Measurements from ENCODE around the gene MAN2C1. TPM values are rescaled to one million over a fixed set of nuclear protein-coding genes. Genes with fewer than 3 reads are reported as not detected.

Gene MAN2C1
- total and polyA plus RNA-seq, 2 experiments from 2014 or later: 53.0 to 110 TPM

DNA sequence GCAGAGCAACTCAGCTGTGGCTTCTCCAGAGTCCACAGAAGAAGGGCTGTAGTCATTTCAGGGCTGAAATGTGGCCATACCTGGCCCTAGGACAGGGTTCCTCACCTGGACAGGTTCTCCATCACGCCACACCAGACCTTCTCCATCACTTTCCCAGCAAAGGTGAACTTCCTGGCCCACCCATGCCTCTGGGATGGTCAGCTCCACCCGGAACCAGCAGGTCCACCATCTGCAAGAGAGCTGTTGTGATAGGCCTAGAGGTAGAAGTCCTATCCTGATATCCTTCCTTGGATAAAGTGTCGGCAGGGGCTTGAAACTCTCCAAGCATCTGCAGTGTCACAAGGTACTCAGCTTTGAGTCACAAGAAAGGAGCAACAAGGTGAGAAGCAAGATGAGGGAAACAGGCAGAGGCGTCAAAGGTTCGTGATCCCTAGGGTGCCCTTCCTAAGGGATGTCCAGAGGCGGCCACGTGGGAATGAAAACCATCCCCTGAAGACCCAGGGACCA lies 948 bp downstream of the MAN2C1 start:
- in situ Hi-C loops (cut with MboI): no loop called here

DNA sequence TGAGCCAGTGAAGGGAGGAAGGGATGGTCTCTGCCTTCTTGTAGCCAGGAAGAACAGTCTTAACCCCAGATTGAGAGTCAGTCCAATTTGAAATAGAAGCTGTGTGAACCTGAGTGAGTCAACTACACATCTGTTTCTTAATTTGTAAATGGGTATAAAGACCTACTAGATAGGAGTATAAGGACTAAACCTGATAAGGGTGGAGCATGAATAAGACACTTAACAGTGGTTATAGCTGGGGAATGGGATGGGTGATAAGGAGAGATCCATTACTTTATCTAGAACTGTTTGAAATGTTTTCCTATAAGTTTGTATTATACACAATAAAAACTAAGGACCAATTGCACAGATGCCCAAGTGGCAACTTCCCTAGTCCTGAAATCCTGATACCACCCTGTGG lies 1.4 kb downstream of the MAN2C1 start:
- no peak for DNase-seq
- no peak overlapping the region for H3K4me3 ChIP-seq
- in situ Hi-C loops (cut with MboI): no loop called here

More for the DNA sequence above, 948 bp downstream of the MAN2C1 start:
- Histone ChIP-seq H3K79me2 (ENCODE audit: insufficient read depth) (peaks cover 34% of the 10 kb centered on the region), H2AFZ (no peak overlapping the region), H3K4me2 (ENCODE audit: unreplicated experiment) (peak overlapping the region; percentile 96), H3K9ac (peak overlapping the region; percentile 93), H3F3A (ENCODE audit: insufficient read depth) (peaks cover 24% of the 10 kb centered on the region), H3K27me3 (replicated peaks; ENCODE audit: insufficient read depth) (no peaks in the 10 kb centered on the region), H3K9me2 (ENCODE audit: insufficient read depth) (no peaks in the 10 kb centered on the region), H4K20me1 (ENCODE audit: insufficient read depth) (no peaks in the 10 kb centered on the region), H3K27ac (peak overlapping the region; percentile 81; the same call in 1 of the 2 replicates), H3K9me3 (ENCODE audit: low read depth) (no peaks in the 10 kb centered on the region), H3K36me3 (ENCODE audit: low read depth) (peaks cover 11% of the 10 kb centered on the region), H3K4me1 (ENCODE audit: insufficient read depth) (peaks cover 15% of the 10 kb centered on the region; the same call in 1 of the 2 replicates), H3K4me3 (peak overlapping the region; percentile 84)
- 36% methylated on average over 7 of the region's 7 CpGs for WGBS, 2 experiments (ENCODE audit: low coverage in 1 of 2, low lambda C conversion rate in 2 of 2, missing lambda C conversion rate in 2 of 2)
- TF ChIP-seq EZH2phosphoT487 (IDR thresholded peaks at IDR 0.05; ENCODE audit: insufficient read depth, low read depth): no peak
- no peak for TF ChIP-seq EZH2 (IDR thresholded peaks at IDR 0.05; ENCODE audit: insufficient read depth, poor library complexity, severe bottlenecking)
- DNase-seq: no peak

DNA sequence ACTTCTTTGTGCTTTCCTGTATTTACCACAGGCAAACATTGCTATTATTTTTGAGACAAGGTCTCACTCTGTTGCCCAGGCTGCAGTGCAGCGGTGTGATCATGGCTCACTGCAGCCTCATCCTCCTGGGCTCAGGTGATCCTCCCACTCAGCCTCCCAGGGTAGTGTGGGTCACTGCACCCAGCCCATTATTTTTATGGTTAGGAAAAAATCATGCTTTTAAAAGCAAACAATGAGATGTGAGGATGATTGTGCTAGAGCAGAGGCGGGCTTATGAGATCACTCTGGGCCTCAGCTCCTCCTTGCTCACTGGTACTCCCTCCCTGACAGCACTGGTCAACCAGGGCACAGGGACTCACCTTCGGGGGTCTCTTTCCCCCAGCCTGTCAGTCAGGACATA lies 2.2 kb downstream of the MAN2C1 start:
- H3K9me3 ChIP-seq (ENCODE audit: low read depth): no peaks in the 10 kb centered on the region
- H3K9ac ChIP-seq: no peak overlapping the region
- peaks cover 11% of the 10 kb centered on the region for H3K36me3 ChIP-seq (ENCODE audit: low read depth)
- H3K4me3 ChIP-seq: no peak overlapping the region
- H3K27ac ChIP-seq: no peak overlapping the region
- no peak overlapping the region for H2AFZ ChIP-seq
- H3K4me2 ChIP-seq (ENCODE audit: unreplicated experiment): no peak overlapping the region
- in situ Hi-C loops (cut with MboI): no loop called here
- TF ChIP-seq EZH2 (IDR thresholded peaks at IDR 0.05; ENCODE audit: insufficient read depth, poor library complexity, severe bottlenecking) (no peak), EZH2phosphoT487 (IDR thresholded peaks at IDR 0.05; ENCODE audit: insufficient read depth, low read depth) (no peak)
- DNase-seq: no peak
- H3K4me1 ChIP-seq (ENCODE audit: insufficient read depth): peaks cover 15% of the 10 kb centered on the region; the same call in 1 of the 2 replicates
- 72 to 79% methylated on average over 3 of the region's 3 CpGs for WGBS, 2 experiments (ENCODE audit: low coverage in 1 of 2, low lambda C conversion rate in 2 of 2, missing lambda C conversion rate in 2 of 2)
- no peaks in the 10 kb centered on the region for H4K20me1 ChIP-seq (ENCODE audit: insufficient read depth)
- no peaks in the 10 kb centered on the region for H3K27me3 ChIP-seq (replicated peaks; ENCODE audit: insufficient read depth)
- peaks cover 24% of the 10 kb centered on the region for H3F3A ChIP-seq (ENCODE audit: insufficient read depth)
- H3K9me2 ChIP-seq (ENCODE audit: insufficient read depth): no peaks in the 10 kb centered on the region
- H3K79me2 ChIP-seq (ENCODE audit: insufficient read depth): peaks cover 22% of the 10 kb centered on the region

More for the DNA sequence above, 1.4 kb downstream of the MAN2C1 start:
- peaks cover 15% of the 10 kb centered on the region; the same call in 1 of the 2 replicates for H3K4me1 ChIP-seq (ENCODE audit: insufficient read depth)
- peaks cover 31% of the 10 kb centered on the region for H3K79me2 ChIP-seq (ENCODE audit: insufficient read depth)
- H3K9me3 ChIP-seq (ENCODE audit: low read depth): no peaks in the 10 kb centered on the region
- no peak overlapping the region for H2AFZ ChIP-seq
- H3F3A ChIP-seq (ENCODE audit: insufficient read depth): peaks cover 24% of the 10 kb centered on the region
- H3K27me3 ChIP-seq (replicated peaks; ENCODE audit: insufficient read depth): no peaks in the 10 kb centered on the region
- peak overlapping the region; percentile 96 for H3K4me2 ChIP-seq (ENCODE audit: unreplicated experiment)
- TF ChIP-seq EZH2 (IDR thresholded peaks at IDR 0.05; ENCODE audit: insufficient read depth, poor library complexity, severe bottlenecking) (no peak), EZH2phosphoT487 (IDR thresholded peaks at IDR 0.05; ENCODE audit: insufficient read depth, low read depth) (no peak)
- no peaks in the 10 kb centered on the region for H3K9me2 ChIP-seq (ENCODE audit: insufficient read depth)
- no peak overlapping the region for H3K27ac ChIP-seq
- no peaks in the 10 kb centered on the region for H4K20me1 ChIP-seq (ENCODE audit: insufficient read depth)
- peak overlapping the region; percentile 93 for H3K9ac ChIP-seq
- peaks cover 11% of the 10 kb centered on the region for H3K36me3 ChIP-seq (ENCODE audit: low read depth)

DNA sequence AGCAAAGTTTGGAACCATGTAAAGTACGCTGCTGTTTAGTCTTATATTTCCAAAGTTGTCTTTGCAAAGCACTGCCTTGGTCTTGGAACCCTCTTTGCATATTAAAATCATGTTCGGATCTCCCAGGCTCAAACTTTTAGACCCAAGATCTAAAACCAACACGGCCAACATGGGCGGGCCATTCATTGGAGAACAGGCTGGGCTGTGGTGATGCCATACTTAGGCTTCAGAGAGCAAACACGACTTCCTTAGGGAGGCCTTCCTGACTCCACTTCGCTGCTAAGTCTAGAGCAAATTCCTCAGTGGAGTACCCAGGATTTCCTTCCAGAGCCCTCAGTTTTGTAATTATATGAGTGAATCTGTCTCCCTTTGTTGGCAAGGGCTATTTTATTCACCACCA lies 3.5 kb downstream of the MAN2C1 start:
- Histone ChIP-seq H3K4me1 (ENCODE audit: insufficient read depth) (peaks cover 13% of the 10 kb centered on the region; the same call in 1 of the 2 replicates), H3K27ac (no peak overlapping the region), H3K36me3 (ENCODE audit: low read depth) (no peaks in the 10 kb centered on the region), H3K4me3 (no peak overlapping the region), H3K9ac (no peak overlapping the region), H3K4me2 (ENCODE audit: unreplicated experiment) (no peak overlapping the region), H4K20me1 (ENCODE audit: insufficient read depth) (no peaks in the 10 kb centered on the region), H3K9me3 (ENCODE audit: low read depth) (no peaks in the 10 kb centered on the region), H3K27me3 (replicated peaks; ENCODE audit: insufficient read depth) (no peaks in the 10 kb centered on the region), H3F3A (ENCODE audit: insufficient read depth) (peaks cover 13% of the 10 kb centered on the region), H2AFZ (no peak overlapping the region), H3K79me2 (ENCODE audit: insufficient read depth) (peaks cover 10% of the 10 kb centered on the region), H3K9me2 (ENCODE audit: insufficient read depth) (no peaks in the 10 kb centered on the region)
- DNase-seq: no peak
- TF ChIP-seq EZH2phosphoT487 (IDR thresholded peaks at IDR 0.05; ENCODE audit: insufficient read depth, low read depth): no peak
- TF ChIP-seq EZH2 (IDR thresholded peaks at IDR 0.05; ENCODE audit: insufficient read depth, poor library complexity, severe bottlenecking): no peak
- in situ Hi-C loops (cut with MboI): no loop called here
- 90 to 97% methylated on average over 6 of the region's 6 CpGs for WGBS, 2 experiments (ENCODE audit: low coverage in 1 of 2, low lambda C conversion rate in 2 of 2, missing lambda C conversion rate in 2 of 2)

Data from GM23248 (cell line).